DND-41 (cell line): ENCODE data around the gene CASP4.

ENCODE experiments used
- ATAC-seq: fragments of 200-7000 bp; cut with Tn5 transposase; 3 replicates; pipeline ENCODE4 v1.9.1; 2021; ENCODE audit warnings: low read depth; ENCODE audit not compliant: insufficient read depth
- DNase-seq: peaks from one replicate; pipeline ENCODE4 v3.0.0-alpha.2; 2020
- H2AFZ ChIP-seq: 2 replicates; pipeline ENCODE4 v1.6.0; 2012; ENCODE audit warnings: low read depth, low read length
- H3K27ac ChIP-seq: 2 replicates; pipeline ENCODE4 v1.5.1; 2012; ENCODE audit warnings: low read length, inconsistent platforms
- H3K27me3 ChIP-seq: fragments of 200-600 bp; sonication (generic); 2 replicates; pipeline ENCODE4 v1.6.0; 2012; ENCODE audit warnings: low read length, mild to moderate bottlenecking, inconsistent platforms; ENCODE audit not compliant: insufficient read depth, poor library complexity
- H3K36me3 ChIP-seq: 2 replicates; pipeline ENCODE4 v1.5.1; 2012; ENCODE audit warnings: low read length, inconsistent platforms; ENCODE audit not compliant: insufficient read depth
- H3K4me1 ChIP-seq: 2 replicates; pipeline ENCODE4 v1.5.1; 2012; ENCODE audit warnings: mild to moderate bottlenecking, low read length; ENCODE audit not compliant: insufficient read depth
- H3K4me2 ChIP-seq: 2 replicates; pipeline ENCODE4 v1.6.0; 2012; ENCODE audit warnings: mild to moderate bottlenecking, moderate library complexity, low read length, inconsistent platforms; ENCODE audit not compliant: insufficient read depth
- H3K4me3 ChIP-seq, 2 experiments: fragments of 200-600 bp in 1 of 2; shearing (Covaris generic) in 1 of 2; 2 replicates each; pipeline ENCODE4 v1.5.1; 2012 to 2016; ENCODE audit warnings: inconsistent platforms in 2 of 2, low read length in 2 of 2, mild to moderate bottlenecking in 2 of 2, low read depth in 1 of 2, moderate library complexity in 1 of 2
- H3K79me2 ChIP-seq: 2 replicates; pipeline ENCODE4 v1.6.0; 2012; ENCODE audit warnings: low read length, inconsistent platforms; ENCODE audit not compliant: insufficient read depth
- H3K9ac ChIP-seq: 2 replicates; pipeline ENCODE4 v1.6.0; 2012; ENCODE audit warnings: low read depth, mild to moderate bottlenecking, inconsistent platforms, low read length, moderate library complexity
- H3K9me3 ChIP-seq: 2 replicates; pipeline ENCODE4 v1.5.1; 2012; ENCODE audit warnings: low read length, moderate library complexity, mild to moderate bottlenecking, inconsistent platforms; ENCODE audit not compliant: insufficient read depth, severe bottlenecking
- H4K20me1 ChIP-seq: 2 replicates; pipeline ENCODE4 v1.6.0; 2012; ENCODE audit warnings: low read length; ENCODE audit not compliant: insufficient read depth
- EZH2 ChIP-seq: IDR thresholded peaks from 3 replicates; pipeline ENCODE4 v1.6.1; 2012; ENCODE audit warnings: borderline replicate concordance, low read depth, mild to moderate bottlenecking, moderate library complexity, low read length, inconsistent platforms; ENCODE audit not compliant: severe bottlenecking
- TF ChIP-seq, protein P1 (sequence below): IDR thresholded peaks from 2 replicates; pipeline ENCODE4 v1.5.1; 2012; ENCODE audit warnings: borderline replicate concordance, low read length, moderate library complexity, mild to moderate bottlenecking; ENCODE audit not compliant: poor library complexity, severe bottlenecking; ENCODE audit errors: extremely low read depth

CASP4 gene

GRCh38 chr11:104999721-105000120, 31.3 kb upstream of the CASP4 start:
- Histone ChIP-seq H3K4me1 (no peaks in the 10 kb centered on the region), H3K27me3 (no peaks in the 10 kb centered on the region), H3K36me3 (no peaks in the 10 kb centered on the region), H3K4me2 (no peak overlapping the region), H3K27ac (no peak overlapping the region), H3K9me3 (no peaks in the 10 kb centered on the region), H2AFZ (no peak overlapping the region), H3K4me3 (no peak overlapping the region), H3K79me2 (no peaks in the 10 kb centered on the region), H4K20me1 (no peaks in the 10 kb centered on the region), H3K9ac (no peak overlapping the region)
- no peak for TF ChIP-seq EZH2
- TF ChIP-seq, protein P1, sequence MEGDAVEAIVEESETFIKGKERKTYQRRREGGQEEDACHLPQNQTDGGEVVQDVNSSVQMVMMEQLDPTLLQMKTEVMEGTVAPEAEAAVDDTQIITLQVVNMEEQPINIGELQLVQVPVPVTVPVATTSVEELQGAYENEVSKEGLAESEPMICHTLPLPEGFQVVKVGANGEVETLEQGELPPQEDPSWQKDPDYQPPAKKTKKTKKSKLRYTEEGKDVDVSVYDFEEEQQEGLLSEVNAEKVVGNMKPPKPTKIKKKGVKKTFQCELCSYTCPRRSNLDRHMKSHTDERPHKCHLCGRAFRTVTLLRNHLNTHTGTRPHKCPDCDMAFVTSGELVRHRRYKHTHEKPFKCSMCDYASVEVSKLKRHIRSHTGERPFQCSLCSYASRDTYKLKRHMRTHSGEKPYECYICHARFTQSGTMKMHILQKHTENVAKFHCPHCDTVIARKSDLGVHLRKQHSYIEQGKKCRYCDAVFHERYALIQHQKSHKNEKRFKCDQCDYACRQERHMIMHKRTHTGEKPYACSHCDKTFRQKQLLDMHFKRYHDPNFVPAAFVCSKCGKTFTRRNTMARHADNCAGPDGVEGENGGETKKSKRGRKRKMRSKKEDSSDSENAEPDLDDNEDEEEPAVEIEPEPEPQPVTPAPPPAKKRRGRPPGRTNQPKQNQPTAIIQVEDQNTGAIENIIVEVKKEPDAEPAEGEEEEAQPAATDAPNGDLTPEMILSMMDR, result no peak
- ATAC-seq (no peak), DNase-seq (no peak)

DNA sequence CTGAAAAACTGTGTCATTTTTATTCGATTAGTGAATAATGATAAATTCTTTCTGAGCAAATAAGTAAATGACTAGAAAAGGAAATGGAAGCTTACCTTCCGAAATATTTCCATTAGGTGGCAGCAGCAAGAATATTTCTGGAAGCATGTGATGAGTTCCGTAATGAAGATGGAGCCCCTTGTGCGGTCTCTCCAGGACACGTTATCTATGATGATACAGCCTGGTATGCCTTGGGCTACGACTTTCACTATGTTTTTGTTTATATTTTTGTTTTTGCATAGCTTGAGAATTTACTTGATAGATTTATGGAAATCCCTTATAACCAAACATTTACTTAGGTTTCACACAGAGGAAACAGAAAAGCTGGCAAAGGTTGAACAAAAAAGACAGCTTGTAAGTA, 28.9 kb upstream of the CASP4 start:
- Histone ChIP-seq H3K36me3 (no peaks in the 10 kb centered on the region), H3K4me1 (no peaks in the 10 kb centered on the region), H4K20me1 (no peaks in the 10 kb centered on the region), H3K27ac (no peak overlapping the region), H2AFZ (no peak overlapping the region), H3K4me2 (no peak overlapping the region), H3K79me2 (no peaks in the 10 kb centered on the region), H3K4me3 (no peak overlapping the region), H3K27me3 (no peaks in the 10 kb centered on the region), H3K9ac (no peak overlapping the region), H3K9me3 (no peaks in the 10 kb centered on the region)
- DNase-seq, result no peak
- TF ChIP-seq, protein P1, result no peak
- TF ChIP-seq EZH2, result no peak
- ATAC-seq, result no peak

GRCh38 chr11:104995001-104995408, 26.6 kb upstream of the CASP4 start:
- H3K4me2 ChIP-seq, result no peak overlapping the region
- H3K9me3 ChIP-seq, result no peaks in the 10 kb centered on the region
- no peaks in the 10 kb centered on the region for H3K27me3 ChIP-seq
- no peak for ATAC-seq
- H3K4me1 ChIP-seq, result no peaks in the 10 kb centered on the region
- H3K36me3 ChIP-seq, result no peaks in the 10 kb centered on the region
- H3K4me3 ChIP-seq, result no peak overlapping the region
- H4K20me1 ChIP-seq, result no peaks in the 10 kb centered on the region
- H3K79me2 ChIP-seq, result no peaks in the 10 kb centered on the region
- H3K27ac ChIP-seq, result no peak overlapping the region
- H3K9ac ChIP-seq, result no peak overlapping the region
- no peak for TF ChIP-seq EZH2
- TF ChIP-seq, protein P1, result no peak
- peak overlapping the region; percentile 7; the same call in 1 of the 2 replicates for H2AFZ ChIP-seq
- DNase-seq, result no peak

DNA sequence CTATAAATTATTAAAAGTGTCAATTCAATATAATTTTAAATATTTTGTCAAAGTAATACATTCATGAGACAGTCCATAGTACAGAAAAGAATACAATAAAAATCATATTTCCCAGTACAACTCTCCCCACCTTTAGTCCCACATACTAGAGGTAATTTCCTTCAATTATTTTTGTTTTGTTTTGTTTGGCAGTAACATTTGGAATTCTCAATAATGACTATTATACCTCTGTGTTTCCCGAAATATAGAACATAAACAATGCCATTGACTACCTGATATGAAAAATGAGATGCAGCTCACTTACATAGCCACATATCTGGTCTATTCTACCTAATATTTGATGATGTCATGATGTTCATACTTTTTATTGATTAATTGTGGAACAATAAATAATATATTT, 24.4 kb upstream of the CASP4 start:
- Histone ChIP-seq H3K4me1 (no peaks in the 10 kb centered on the region), H4K20me1 (no peaks in the 10 kb centered on the region), H2AFZ (no peak overlapping the region), H3K27ac (no peak overlapping the region), H3K9me3 (no peaks in the 10 kb centered on the region), H3K36me3 (no peaks in the 10 kb centered on the region), H3K9ac (no peak overlapping the region), H3K4me3 (no peak overlapping the region), H3K4me2 (no peak overlapping the region), H3K79me2 (no peaks in the 10 kb centered on the region), H3K27me3 (no peaks in the 10 kb centered on the region)
- no peak for TF ChIP-seq EZH2
- TF ChIP-seq, protein P1, result no peak
- DNase-seq (no peak), ATAC-seq (no peak)
